ENCODE results near the gene TP53I13. TPM values are rescaled to one million over a fixed set of nuclear protein-coding genes. Genes with fewer than 3 reads are reported as not detected.

TP53I13 gene
- total and polyA plus RNA-seq, 2 of the 4 experiments (the other 2 are of a cell fraction), result 22.0 to 48.3 TPM

DNA sequence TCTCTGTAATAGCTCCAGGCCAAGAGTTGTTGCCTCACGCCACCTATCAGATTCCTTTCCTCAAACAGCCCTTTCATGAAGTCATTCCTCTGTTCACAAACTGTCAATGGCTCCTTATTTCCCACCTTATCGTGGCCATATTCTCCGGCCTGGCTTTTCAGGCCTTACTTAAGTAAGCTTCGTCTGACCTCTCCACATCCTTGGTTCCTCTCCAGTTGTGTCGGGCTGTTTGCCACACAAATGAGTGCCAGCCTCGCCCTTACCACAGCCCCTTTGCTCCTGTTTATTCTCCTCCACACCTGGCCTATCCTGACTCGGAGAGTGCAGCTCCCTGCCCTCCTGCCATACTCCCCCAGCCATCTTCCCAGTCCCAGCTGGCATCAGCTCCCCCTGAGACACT is 2.0 kb downstream of the TP53I13 start:
- TF ChIP-seq, protein P1, sequence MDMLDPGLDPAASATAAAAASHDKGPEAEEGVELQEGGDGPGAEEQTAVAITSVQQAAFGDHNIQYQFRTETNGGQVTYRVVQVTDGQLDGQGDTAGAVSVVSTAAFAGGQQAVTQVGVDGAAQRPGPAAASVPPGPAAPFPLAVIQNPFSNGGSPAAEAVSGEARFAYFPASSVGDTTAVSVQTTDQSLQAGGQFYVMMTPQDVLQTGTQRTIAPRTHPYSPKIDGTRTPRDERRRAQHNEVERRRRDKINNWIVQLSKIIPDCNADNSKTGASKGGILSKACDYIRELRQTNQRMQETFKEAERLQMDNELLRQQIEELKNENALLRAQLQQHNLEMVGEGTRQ (IDR thresholded peaks at IDR 0.05; ENCODE audit: low read depth, low read length), result no peak
- TF ChIP-seq, protein P2, sequence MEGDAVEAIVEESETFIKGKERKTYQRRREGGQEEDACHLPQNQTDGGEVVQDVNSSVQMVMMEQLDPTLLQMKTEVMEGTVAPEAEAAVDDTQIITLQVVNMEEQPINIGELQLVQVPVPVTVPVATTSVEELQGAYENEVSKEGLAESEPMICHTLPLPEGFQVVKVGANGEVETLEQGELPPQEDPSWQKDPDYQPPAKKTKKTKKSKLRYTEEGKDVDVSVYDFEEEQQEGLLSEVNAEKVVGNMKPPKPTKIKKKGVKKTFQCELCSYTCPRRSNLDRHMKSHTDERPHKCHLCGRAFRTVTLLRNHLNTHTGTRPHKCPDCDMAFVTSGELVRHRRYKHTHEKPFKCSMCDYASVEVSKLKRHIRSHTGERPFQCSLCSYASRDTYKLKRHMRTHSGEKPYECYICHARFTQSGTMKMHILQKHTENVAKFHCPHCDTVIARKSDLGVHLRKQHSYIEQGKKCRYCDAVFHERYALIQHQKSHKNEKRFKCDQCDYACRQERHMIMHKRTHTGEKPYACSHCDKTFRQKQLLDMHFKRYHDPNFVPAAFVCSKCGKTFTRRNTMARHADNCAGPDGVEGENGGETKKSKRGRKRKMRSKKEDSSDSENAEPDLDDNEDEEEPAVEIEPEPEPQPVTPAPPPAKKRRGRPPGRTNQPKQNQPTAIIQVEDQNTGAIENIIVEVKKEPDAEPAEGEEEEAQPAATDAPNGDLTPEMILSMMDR (conservative IDR thresholded peaks at IDR 0.05; ENCODE audit: low read depth, low read length), result no peak
- TF ChIP-seq MAZ (IDR thresholded peaks at IDR 0.05; ENCODE audit: borderline replicate concordance, low read depth, low read length) (no peak), POLR2A (IDR thresholded peaks at IDR 0.05; ENCODE audit: low read depth, low read length) (no peak), BHLHE40 (IDR thresholded peaks at IDR 0.05; ENCODE audit: low read depth, low read length) (no peak)
- Histone ChIP-seq H3K23ac (ENCODE audit: low read depth, low read length) (no peak overlapping the region), H2BK15ac (ENCODE audit: low read depth, low read length) (no peak overlapping the region), H2BK5ac (ENCODE audit: low read depth, low read length, poor library complexity, severe bottlenecking) (no peak overlapping the region), H3K36me3 (ENCODE audit: control insufficient read depth, insufficient read depth, low read length) (peaks cover 27% of the 10 kb centered on the region), H2AK9ac (replicated peaks; ENCODE audit: low read depth, low read length, poor library complexity) (no peak overlapping the region), H3K4me3 (ENCODE audit: insufficient read depth, low read depth, low read length) (no peak overlapping the region), H3K9me1 (ENCODE audit: insufficient read depth, low read length) (no peaks in the 10 kb centered on the region; the same call in 1 of the 2 replicates), H4K5ac (ENCODE audit: low read depth, low read length) (no peak overlapping the region), H2BK120ac (ENCODE audit: low read depth, low read length) (no peak overlapping the region), H3K14ac (replicated peaks; ENCODE audit: low read depth, low read length) (no peak overlapping the region), H3K9me3 (ENCODE audit: control insufficient read depth, insufficient read depth, low read length) (no peaks in the 10 kb centered on the region), H2AK5ac (ENCODE audit: low read depth, low read length) (no peak overlapping the region), H3K79me1 (ENCODE audit: low read depth in 1 of 2, low read length in 2 of 2) (peaks cover 5 to 43% of the 10 kb centered on the region in 2 experiments), H2AFZ (replicated peaks; ENCODE audit: low read length, poor library complexity) (no peak overlapping the region), H4K91ac (ENCODE audit: insufficient read depth, low read depth, low read length) (no peak overlapping the region), H4K20me1 (ENCODE audit: insufficient read depth, low read length) (no peaks in the 10 kb centered on the region), H3K4me1 (ENCODE audit: control insufficient read depth, insufficient read depth, low read length) (peaks cover 11% of the 10 kb centered on the region), H3K27ac (ENCODE audit: insufficient read depth, low read length) (no peak overlapping the region), H3K4ac (ENCODE audit: low read depth, low read length) (no peak overlapping the region), H3K56ac (ENCODE audit: extremely low read depth, insufficient read depth, low read length) (no peak overlapping the region), H3K9ac (ENCODE audit: low read depth, low read length) (no peak overlapping the region), H4K8ac (ENCODE audit: low read depth in 2 of 2, low read length in 2 of 2) (no peak overlapping the region), H3K4me2 (ENCODE audit: low read depth, low read length) (no peak overlapping the region), H3K18ac (ENCODE audit: low read depth, low read length) (no peak overlapping the region), H2BK20ac (ENCODE audit: low read depth, low read length) (no peak overlapping the region), H3K27me3 (ENCODE audit: control insufficient read depth, insufficient read depth, low read length) (no peaks in the 10 kb centered on the region)
- ChIA-PET POLR2A (ENCODE audit: unreplicated experiment) (no interaction called here), CTCF (interaction anchor here (0.5 to 1.4 kb wide), 3 partner anchors 16 to 200 kb away, joined by 3 to 4 read pairs (median 4); no protein-coding TSS in a partner anchor)
- in situ Hi-C loops (cut with MboI; ENCODE audit: low sequenced_read_pairs), result no loop called here
- WGBS, 2 experiments (ENCODE audit: extremely low coverage in 2 of 2, insufficient read length in 1 of 2), result 86% methylated on average over 2 of the region's 7 CpGs; no CpG with 5 or more reads in 1 of the 2 experiments
- intact Hi-C loops (cut with micrococcal nuclease), result no loop called here
- DNase-seq (no peak), ATAC-seq (ENCODE audit: low read depth) (no peak)
- dilution Hi-C loops (cut with HindIII; ENCODE audit: low sequenced_read_pairs, unreplicated experiment), result no loop called here
- no TSS peak for BruUV-seq (replicated peaks)

Data from IMR-90 (cell line).